Measurements from ENCODE around the gene GMEB2.
"Not testable (repeated sequence)": the region's sequence is repeated elsewhere in the genome, so short reads cannot be mapped to it uniquely, and the experiment has no call there.

GMEB2 gene

DNA sequence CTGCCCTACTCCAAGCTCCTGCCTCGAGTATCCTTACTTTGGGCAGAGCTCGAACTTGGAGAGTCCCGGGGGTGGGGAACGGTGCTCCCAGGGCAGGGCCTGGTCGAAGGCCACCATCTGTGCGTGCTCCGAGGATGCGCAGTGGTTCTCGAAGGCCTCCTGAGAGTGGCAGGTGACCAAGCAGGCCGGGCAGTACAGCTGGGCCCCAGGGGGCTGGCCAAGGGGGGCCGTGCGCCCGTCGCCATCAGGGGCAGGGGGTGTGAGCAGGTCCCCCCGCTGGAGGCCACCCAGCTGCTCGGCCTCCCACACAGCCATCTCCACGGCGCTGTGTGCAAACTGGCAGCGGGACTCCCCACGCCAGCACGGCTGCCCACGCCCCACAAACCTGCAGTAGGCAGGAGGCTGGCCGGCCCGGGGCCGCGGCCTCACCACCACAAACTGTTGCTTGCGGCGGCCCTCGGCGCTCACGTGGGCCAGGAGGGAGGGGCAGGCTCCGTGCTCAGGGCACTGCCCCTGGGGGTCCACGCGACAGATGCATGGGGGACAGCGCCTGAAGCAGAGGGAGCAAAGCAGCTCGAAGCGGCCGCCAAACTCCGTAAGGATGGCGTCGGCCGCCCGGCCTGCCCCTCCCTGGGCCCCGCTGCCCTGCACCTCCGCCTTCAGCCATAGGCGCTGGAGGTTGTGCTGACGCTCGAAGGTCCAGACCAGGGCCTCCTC, 54.7 kb downstream of the GMEB2 start:
- Histone ChIP-seq H3K36me3 (ENCODE audit: control insufficient read depth, insufficient read depth, low read length) (peaks cover 5% of the 10 kb centered on the region), H3K4me3 (replicated peaks; ENCODE audit: low read depth, low read length) (no peak overlapping the region), H3K27me3 (replicated peaks; ENCODE audit: control insufficient read depth, insufficient read depth, low read length) (no peaks in the 10 kb centered on the region)
- no peak for DNase-seq (ENCODE audit: extremely low read depth, insufficient read length)
- TF ChIP-seq, protein P1, sequence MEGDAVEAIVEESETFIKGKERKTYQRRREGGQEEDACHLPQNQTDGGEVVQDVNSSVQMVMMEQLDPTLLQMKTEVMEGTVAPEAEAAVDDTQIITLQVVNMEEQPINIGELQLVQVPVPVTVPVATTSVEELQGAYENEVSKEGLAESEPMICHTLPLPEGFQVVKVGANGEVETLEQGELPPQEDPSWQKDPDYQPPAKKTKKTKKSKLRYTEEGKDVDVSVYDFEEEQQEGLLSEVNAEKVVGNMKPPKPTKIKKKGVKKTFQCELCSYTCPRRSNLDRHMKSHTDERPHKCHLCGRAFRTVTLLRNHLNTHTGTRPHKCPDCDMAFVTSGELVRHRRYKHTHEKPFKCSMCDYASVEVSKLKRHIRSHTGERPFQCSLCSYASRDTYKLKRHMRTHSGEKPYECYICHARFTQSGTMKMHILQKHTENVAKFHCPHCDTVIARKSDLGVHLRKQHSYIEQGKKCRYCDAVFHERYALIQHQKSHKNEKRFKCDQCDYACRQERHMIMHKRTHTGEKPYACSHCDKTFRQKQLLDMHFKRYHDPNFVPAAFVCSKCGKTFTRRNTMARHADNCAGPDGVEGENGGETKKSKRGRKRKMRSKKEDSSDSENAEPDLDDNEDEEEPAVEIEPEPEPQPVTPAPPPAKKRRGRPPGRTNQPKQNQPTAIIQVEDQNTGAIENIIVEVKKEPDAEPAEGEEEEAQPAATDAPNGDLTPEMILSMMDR (IDR thresholded peaks at IDR 0.05; ENCODE audit: insufficient read depth, low read length, poor library complexity, severe bottlenecking) = no peak

DNA sequence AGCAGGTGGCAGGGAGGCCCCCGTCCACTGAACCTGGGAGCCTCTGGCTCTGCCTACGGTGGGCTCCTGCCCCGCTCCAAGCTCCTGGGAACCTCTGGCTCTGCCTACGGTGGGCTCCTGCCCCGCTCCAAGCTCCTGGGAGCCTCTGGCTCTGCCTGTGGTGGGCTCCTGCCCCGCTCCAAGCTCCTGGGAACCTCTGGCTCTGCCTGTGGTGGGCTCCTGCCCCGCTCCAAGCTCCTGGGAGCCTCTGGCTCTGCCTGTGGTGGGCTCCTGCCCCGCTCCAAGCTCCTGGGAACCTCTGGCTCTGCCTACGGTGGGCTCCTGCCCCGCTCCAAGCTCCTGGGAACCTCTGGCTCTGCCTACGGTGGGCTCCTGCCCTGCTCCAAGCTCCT, 55.8 kb downstream of the GMEB2 start:
- H3K4me3 ChIP-seq (replicated peaks; ENCODE audit: low read depth, low read length); DNase-seq (ENCODE audit: extremely low read depth, insufficient read length); H3K36me3 ChIP-seq (ENCODE audit: control insufficient read depth, insufficient read depth, low read length); H3K27me3 ChIP-seq (replicated peaks; ENCODE audit: control insufficient read depth, insufficient read depth, low read length): not testable (repeated sequence)

DNA sequence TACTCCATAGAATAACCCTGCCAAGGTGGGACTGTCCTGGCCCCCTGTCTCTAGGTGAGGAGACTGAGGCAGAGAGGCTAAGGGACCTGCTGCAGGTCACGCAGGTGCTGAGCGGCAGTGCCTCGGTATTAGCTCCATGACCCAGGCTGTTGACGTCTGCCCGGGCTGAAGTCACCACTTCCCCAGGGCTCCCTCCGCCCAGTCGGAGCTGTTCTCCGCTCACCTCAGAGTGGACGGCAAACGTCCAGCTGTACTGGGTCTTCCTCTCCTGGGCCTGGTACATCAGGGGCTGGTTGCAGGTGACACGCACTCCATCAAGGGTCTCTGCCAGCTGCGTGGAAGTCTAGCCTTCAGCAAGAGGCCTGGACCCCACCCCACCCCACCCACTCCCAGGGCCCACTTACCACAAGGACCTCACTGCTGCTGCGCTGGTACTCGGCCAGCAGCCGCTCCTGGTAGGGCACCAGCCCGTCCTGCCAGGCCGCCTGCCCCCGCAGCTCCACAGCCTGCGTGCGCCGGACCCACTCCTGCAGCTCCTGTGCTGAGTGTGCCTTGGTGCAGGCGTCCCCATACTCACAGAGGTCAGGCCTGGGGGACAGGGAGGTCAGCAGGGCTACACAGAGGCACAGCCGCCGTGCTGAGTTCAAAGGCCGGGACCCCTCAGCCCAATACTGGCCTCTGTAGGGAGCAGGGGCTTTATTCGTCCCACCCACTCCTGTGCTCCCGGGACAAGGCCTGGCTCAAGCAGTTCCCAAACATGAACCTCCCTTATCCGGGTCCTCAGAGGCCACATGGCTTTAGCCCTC, 56.4 kb downstream of the GMEB2 start:
- peaks cover 14% of the 10 kb centered on the region for H3K36me3 ChIP-seq (ENCODE audit: control insufficient read depth, insufficient read depth, low read length)
- TF ChIP-seq, protein P1 (IDR thresholded peaks at IDR 0.05; ENCODE audit: insufficient read depth, low read length, poor library complexity, severe bottlenecking) = no peak
- no peaks in the 10 kb centered on the region for H3K27me3 ChIP-seq (replicated peaks; ENCODE audit: control insufficient read depth, insufficient read depth, low read length)
- H3K4me3 ChIP-seq (replicated peaks; ENCODE audit: low read depth, low read length) = no peak overlapping the region
- no peak for DNase-seq (ENCODE audit: extremely low read depth, insufficient read length)

DNA sequence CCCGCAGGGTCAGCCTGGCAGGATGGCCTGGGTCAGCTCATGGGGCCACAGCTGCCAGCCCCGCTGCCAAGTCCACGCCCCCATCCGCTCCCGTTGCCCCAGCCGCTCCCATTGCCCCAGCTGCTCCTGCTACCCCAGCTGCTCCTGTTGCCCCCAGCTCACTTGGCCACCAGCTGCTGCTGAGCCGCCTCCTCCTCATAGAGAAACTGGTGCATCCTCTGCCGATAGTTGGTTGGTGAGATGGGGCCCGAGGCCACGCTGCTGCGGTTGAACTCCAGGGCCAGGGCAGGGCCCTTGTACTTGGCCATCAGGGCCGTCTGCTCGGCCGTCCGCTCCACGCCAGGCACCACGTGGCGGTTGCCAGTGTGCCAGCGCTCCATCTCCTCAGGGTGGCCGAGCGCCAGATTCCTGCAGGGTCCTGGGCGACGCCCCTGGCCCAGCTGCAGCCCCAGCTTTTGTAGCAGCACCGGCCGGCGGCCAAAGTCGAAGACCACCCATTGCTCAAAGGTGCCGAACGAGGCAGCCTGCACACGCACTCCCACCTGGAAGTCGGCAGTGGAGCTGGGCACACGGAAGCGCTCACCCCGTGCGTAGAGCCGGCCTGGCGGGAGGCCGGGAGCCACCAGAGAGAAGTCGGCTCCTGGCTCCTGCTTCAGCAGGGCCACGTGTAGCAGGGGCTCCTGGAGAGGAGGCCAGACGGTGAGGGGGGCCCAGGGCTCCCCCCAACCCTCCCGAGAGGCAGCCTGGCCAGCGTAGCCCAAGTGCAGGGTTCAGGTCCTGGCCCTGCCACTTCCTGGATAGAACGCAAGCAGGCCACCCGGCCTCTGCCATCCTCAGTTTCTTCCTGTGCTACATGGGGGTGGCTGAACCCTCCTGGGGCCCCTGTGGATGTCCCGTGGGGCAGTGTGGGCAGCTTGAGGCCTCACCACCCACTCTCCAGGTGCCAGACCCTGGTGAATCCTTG, 57.6 kb downstream of the GMEB2 start:
- Histone ChIP-seq H3K27me3 (replicated peaks; ENCODE audit: control insufficient read depth, insufficient read depth, low read length) (no peaks in the 10 kb centered on the region), H3K4me3 (replicated peaks; ENCODE audit: low read depth, low read length) (no peak overlapping the region), H3K36me3 (ENCODE audit: control insufficient read depth, insufficient read depth, low read length) (peaks cover 24% of the 10 kb centered on the region)
- no peak for DNase-seq (ENCODE audit: extremely low read depth, insufficient read length)
- TF ChIP-seq, protein P1 (IDR thresholded peaks at IDR 0.05; ENCODE audit: insufficient read depth, low read length, poor library complexity, severe bottlenecking) = no peak

DNA sequence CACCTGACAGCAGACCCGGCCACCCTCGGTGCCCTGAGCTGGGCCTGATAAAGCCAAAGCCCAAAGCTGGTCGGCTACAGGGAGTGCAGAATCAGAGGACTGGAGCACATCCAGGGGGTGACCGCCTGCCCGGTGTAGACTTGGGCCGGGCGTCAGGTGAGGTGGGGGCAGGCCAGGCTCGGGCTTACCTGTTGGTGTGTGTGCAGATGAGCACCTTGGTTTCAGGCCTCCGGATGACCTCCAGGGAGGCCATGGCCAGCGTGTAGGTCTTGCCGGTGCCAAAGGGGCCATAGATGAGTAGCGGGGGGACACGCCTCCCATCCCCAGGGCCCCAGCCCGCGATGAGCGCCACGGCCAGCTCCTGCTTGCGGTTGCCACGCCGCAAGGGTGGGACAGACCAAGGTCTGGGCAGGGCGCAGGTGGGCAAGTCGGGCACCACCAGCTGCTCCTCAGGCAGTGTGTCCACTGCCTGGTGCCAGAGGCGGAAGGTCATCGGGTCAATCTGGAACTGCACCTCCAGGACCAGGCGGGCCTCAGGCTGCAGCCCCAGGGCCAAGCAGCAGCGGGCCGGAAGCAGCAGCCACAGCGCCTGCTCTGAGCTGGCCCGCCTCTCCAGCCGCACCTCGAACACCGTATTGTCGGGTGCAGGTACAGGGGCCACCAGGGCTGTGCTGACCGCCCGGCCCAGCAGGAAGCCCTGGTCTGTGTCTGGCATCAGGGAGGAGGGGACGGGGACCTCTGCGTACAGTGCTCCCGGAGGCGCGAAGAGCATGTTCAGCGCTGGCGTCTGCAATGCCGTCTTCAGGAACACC, 58.5 kb downstream of the GMEB2 start:
- peaks cover 27% of the 10 kb centered on the region for H3K36me3 ChIP-seq (ENCODE audit: control insufficient read depth, insufficient read depth, low read length)
- TF ChIP-seq, protein P1 (IDR thresholded peaks at IDR 0.05; ENCODE audit: insufficient read depth, low read length, poor library complexity, severe bottlenecking) = no peak
- peak; percentile 61 for DNase-seq (ENCODE audit: extremely low read depth, insufficient read length)
- H3K27me3 ChIP-seq (replicated peaks; ENCODE audit: control insufficient read depth, insufficient read depth, low read length) = no peaks in the 10 kb centered on the region
- no peak overlapping the region; the same call in 1 of the 2 replicates for H3K4me3 ChIP-seq (replicated peaks; ENCODE audit: low read depth, low read length)
